NCI-H526 treated with DMSO at 0.1 percent for 48 hours (cell line): ENCODE results near the gene MLANA.
A peak's percentile ranks its signal among the peaks of the same experiment; 100 is the strongest.
"Not testable (repeated sequence)": the region's sequence is repeated elsewhere in the genome, so short reads cannot be mapped to it uniquely, and the experiment has no call there.

Source experiments
- DNase-seq: peaks from one replicate; lab custom pipeline; 2025; lab: John Stamatoyannopoulos, UW

The MLANA gene

GRCh38 chr9:5869315-5870019, 21.2 kb upstream of the MLANA start:
- DNase-seq = no peak

- no peak for DNase-seq
These were observed 20.7 kb upstream of the MLANA start for GRCh38 chr9:5870020-5870339.

GRCh38 chr9:5870691-5871090, 20.0 kb upstream of the MLANA start:
- DNase-seq = no peak

- DNase-seq = no peak
These were observed 18.9 kb upstream of the MLANA start for GRCh38 chr9:5871785-5872184.

GRCh38 chr9:5872511-5872910, 18.2 kb upstream of the MLANA start:
- DNase-seq = no peak

GRCh38 chr9:5873439-5873838, 17.2 kb upstream of the MLANA start:
- no peak for DNase-seq

- no peak for DNase-seq
These were observed 16.6 kb upstream of the MLANA start for GRCh38 chr9:5874048-5874447.

- no peak for DNase-seq
These were observed 14.7 kb upstream of the MLANA start for GRCh38 chr9:5876026-5876425.

GRCh38 chr9:5876711-5877110, 14.0 kb upstream of the MLANA start:
- no peak for DNase-seq

- DNase-seq = no peak
These were observed 11.1 kb upstream of the MLANA start for GRCh38 chr9:5879419-5880181.

- not testable (repeated sequence) for DNase-seq
These were observed 8.3 kb upstream of the MLANA start for GRCh38 chr9:5882244-5883012.

GRCh38 chr9:5884191-5884590, 6.5 kb upstream of the MLANA start:
- no peak for DNase-seq

- peak; percentile 43 for DNase-seq
These were observed 4.4 kb upstream of the MLANA start for GRCh38 chr9:5886114-5886939.

GRCh38 chr9:5892456-5893133, 1.9 kb downstream of the MLANA start:
- no peak for DNase-seq

- DNase-seq = no peak
These were observed 2.4 kb downstream of the MLANA start for GRCh38 chr9:5893134-5893505.

- DNase-seq = no peak
These were observed 3.0 kb downstream of the MLANA start for GRCh38 chr9:5893591-5894236.

GRCh38 chr9:5894237-5894959, 3.7 kb downstream of the MLANA start:
- DNase-seq = no peak

GRCh38 chr9:5895782-5896181, 5.1 kb downstream of the MLANA start:
- DNase-seq = no peak

- DNase-seq = no peak
These were observed 6.2 kb downstream of the MLANA start for GRCh38 chr9:5896863-5897262.

GRCh38 chr9:5897851-5898250, 7.2 kb downstream of the MLANA start:
- DNase-seq = no peak
